NCI-H1105 (cell line): Measurements from ENCODE around the gene SLC22A4.

ENCODE experiments used
- DNase-seq: peaks from one replicate; lab custom pipeline; 2025; lab: John Stamatoyannopoulos, UW

SLC22A4 gene

DNA sequence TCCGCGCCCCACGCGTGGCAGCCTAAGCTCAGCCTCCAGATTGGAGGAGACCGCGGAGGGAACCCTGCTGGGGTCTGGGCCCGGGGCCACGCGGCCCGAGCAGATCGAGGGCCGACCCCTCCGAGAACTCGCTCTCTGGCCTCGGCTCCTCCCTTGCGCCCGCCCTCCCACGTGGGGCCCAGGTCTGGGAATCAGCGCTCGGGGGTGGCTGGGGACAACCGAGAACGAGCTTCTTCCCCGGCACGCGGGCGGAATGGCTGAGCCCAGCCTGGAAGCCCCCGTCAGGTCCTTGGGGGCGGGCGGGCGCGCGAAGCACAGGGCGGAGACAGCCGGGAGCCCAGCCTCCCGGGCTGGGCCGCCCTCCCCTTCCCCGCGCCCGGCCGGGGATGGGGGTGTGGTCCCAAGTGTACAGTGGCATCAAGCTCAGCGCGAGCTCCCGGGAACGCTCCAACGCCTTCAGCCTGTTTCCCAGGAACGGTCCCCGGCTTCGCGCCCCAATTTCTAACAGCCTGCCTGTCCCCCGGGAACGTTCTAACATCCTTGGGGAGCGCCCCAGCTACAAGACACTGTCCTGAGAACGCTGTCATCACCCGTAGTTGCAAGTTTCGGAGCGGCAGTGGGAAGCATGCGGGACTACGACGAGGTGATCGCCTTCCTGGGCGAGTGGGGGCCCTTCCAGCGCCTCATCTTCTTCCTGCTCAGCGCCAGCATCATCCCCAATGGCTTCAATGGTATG, at the start of gene SLC22A4:
SLC22A4 (plus strand) TSS at position 403 of the 736 bp plus-strand sequence; CDS start at position 626, 223 bp downstream.
- peak; percentile 75 for DNase-seq

DNA sequence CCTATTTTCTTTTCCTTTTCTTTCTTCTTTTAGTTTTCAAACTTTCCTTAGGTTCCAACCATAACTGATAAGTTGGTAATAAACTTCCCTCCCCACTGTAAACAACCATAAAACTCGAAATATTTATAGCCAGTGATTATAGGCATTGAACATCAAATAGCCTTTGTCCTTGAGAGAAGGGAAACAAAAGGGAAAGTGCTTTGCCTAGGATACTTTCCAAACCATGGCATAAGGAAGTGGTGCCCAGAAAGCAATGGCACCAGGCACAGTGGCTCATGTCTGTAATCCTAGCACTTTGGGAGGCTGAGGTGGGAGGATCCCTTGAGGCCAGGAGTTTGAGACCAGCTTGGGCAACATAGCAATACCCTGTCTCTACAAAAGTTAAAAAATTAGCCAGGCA, 48.6 kb upstream of the SLC22A4 start:
- DNase-seq = no peak

DNA sequence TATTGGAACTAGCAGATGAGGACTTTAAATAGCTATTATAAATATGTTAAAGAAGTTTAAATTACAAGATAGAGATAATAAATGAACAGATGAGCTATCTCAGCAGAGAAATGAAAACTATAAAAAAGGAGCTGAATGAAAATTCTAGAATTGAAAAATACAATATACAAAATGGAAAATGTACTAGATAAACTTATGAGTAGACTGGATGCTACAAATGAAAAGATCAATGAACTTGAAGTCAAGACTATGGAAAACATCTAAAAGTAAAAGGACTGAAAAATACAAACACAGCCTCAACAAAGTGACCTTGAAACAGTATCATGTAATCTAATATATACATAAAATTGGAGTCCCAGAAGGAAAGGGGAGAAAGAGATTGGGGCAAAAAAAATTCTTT, 47.4 kb upstream of the SLC22A4 start:
- no peak for DNase-seq

DNA sequence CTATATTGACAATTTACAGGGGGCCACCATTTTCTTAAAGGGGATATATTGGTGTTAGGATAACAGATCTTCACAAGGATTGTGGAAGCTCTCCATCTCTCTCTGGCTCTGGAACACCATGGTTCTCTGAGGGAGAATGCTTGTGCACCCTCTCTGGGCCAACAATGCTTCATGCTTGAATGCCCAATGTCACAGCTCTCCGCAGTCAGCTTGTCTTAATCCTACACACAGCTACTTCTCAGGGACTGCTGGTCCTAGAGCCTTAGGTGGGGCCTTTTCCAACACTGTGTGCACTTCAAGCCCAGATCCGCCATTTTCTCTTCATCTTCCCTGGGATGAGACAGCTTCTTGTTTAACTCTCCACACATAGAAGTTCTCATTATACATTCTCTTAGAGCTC, 43.6 kb upstream of the SLC22A4 start:
- DNase-seq = no peak

DNA sequence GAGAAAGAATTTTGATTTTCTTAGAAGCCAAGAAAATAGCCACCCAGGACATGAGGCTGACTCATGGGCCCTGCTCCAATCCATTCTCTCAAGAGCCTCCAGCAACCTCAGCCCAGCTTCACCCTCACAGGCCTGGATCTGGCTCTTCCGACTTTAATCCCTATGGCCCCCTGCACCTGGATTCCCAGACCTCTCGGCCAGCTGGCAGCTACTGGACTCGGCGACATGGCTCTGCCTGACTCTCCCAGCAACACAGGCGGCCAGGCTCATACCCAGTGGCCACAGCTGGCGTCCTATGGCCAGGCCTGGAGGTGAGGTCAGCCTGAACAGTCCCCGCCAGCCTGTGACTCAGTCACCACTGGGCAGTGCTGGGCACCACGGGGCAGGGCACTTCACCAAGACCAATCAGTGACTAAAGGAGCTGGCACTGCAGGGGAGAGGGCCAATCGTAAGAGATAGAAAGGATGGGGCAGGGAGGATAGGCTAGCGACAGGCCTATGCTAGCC, 42.9 kb upstream of the SLC22A4 start:
- no peak for DNase-seq

DNA sequence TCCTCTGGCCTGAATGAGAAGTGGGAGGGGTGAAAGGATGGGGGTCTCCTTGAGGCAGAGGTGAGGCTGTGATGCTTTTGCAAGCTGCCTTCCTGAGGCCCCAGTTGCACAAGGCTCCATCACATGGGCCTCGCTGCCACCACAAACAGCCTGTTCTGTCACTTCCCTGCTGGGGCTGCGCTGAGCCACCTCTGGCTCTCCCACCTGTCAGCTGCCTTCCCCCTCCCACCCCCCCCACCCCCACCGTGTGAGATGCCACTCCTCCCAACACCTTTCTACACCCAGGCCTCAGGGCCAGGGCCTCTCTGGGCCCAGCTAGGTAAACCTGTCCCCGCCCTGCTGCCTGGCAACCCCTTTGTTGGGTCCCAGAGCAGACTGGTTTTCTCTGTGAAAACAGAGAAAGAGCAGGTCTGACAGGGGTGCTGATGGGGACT, 41.2 kb upstream of the SLC22A4 start:
- no peak for DNase-seq

DNA sequence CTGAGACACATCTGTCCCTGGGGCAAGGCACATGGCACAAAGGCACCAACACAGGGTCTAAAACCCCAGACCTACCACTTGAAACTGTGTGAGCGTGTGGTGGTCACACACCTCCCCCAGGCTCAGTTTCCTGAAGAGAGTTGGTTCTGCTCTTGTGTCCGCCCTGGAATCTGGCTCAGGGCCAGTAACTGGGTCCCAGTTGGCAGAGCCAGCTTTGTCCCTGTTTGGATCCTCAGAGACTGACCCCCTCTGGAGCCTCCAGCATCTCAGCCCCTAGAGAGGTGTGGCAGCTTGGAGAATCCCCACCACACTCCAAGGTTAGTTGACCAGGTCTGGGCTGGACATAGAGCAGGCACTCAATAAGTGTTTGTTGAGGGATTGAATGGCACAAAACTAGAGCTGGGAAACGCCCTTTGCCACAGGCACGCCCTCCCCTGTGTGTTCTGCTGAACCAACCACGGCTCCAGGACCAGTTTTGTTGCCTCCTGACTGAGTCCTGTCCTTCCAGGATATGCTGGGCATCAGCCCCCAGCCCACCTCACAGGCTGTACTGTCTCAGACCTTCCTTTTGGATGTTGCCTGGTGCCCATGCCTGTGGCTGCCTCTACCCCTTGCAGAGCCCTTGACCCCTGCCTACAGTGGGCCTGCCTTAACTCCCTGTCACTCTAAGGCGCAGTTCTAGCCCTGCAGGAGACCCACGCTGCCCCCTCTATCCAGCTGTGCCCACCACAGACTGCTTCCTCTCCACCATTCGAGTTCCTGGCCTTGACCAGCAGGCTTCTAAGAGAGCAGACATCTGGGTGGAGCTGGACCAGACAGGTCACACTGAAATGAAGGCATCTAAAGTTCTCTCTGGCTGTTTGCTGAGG, 40.5 kb upstream of the SLC22A4 start:
- DNase-seq = no peak

DNA sequence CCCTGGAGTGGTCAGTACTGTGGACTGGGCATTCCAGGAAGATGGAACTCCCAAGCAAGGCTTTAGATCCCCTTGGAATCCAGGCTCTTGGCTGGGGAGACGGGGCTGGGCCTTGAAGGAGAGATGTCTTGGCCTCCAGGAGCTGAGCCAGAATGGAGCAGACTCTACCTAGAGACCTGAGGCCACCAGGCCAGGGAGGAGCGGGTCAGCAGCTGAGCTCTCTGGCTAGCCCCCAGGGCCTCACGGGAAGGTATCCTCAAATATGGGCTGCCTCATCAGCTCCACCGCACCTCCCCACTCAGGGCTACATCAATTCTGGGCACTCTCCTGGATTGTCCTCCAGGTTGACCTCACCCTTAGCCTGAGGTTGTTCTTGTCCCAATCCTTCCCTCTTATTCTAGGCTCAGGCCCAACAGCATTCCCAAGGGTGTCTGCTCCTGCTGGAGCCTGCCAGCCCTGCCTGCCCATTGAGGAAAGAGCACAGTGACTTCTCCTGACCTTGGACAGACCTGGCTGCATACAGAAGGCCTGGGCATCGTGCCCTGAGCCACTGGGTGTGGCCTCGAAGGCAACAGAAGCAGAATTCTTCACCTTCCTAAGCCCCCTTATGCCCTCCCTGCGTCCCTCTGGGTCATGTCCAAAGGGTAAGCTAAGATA, 39.7 kb upstream of the SLC22A4 start:
- no peak for DNase-seq

DNA sequence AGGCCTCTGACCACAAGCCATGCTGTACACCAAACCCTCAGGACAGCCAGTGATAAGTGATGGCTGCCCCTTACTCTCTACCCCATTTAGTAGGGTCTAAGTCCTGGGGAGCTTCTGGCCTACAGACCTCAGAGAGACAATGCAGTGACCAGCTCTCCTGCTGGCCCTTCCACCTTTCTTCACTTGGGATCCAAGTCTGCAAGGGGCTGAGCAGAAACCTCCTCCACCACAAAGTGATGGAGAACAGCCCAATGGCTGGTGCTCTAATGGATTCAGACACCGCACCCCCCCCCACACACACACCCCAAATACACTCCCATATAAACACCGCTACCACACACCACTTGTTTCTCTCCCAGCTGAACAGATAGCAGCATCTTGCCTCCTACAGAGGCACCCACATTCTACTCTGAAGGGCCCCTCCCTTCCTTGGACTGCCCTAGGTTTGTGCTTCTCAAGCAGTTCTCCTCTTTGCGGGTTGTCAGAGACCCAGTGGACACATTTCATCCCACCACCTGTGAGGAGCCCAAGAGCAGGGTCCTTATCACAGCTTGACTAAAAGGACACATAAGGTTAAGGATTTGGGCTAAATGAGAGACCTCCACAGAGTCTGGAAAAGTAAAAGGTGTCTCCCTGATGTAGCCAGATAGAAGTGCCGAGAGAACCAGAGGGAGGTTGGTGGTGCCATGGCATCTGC, 38.0 kb upstream of the SLC22A4 start:
- DNase-seq = no peak

DNA sequence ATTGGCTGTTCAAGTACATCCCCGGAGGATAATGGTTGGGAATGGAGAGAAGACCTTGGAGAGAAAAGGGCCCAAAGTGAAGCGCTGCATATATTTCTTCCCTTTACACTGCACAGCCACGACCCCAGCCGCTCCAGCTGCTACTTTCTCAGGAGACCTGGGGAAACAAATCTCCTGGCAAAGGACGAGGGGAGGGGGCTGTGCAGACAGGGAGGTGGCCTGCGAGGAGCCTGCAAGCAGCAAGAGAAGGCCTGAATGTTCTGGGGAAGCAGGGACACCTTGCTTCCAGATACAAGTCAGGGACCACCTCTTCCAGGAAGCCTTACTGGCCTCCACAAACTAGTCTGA, 37.4 kb upstream of the SLC22A4 start:
- no peak for DNase-seq

DNA sequence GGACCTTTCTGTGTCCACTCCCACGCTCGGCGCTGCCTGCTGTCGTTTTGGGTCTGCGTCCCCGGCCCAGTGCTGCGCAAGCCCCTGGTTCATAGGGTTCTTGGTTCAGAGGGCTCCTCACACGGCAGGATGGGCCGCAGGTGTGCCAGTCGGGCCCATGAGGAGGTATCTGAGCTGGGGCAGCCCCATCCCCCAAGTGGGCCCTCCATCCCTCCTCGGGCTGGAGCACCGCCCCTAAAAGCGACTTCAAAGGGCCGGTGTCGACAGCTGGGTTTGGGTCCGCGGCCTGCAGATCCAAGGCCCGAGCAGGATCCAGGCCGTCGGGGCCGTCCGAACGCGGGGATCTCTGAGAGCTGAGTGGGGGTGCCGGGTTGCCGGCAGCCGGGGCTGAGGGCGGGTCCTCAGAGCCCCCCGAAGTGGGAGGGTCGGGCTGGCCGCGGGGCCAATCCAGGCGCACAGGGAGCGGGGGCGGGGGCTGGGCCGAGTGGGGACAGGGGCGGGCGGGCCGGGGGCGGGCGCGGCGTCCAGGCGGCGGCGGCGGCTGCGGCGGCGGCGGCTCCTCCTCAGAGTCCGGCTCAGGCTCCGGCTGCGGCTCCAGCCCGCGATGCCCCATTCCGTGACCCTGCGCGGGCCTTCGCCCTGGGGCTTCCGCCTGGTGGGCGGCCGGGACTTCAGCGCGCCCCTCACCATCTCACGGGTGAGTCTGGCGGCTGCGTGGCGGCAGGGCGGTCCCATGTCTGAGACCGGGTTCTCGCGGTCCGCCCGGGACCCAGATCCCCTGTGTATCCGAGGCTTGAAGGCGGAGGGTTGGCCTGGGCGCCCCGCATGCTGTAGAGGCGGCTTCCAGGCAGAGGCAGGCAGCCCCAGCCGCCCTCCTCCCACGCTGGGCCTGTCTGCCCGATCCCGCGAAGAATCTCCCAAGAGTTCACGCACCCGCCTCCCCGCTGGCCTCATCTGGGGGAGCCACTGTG, 36.8 kb upstream of the SLC22A4 start, which contains the start of gene PDLIM4:
PDLIM4 (plus strand) TSS at position 566 of the 971 bp plus-strand sequence; CDS start at position 605, 39 bp downstream.
- DNase-seq = no peak

DNA sequence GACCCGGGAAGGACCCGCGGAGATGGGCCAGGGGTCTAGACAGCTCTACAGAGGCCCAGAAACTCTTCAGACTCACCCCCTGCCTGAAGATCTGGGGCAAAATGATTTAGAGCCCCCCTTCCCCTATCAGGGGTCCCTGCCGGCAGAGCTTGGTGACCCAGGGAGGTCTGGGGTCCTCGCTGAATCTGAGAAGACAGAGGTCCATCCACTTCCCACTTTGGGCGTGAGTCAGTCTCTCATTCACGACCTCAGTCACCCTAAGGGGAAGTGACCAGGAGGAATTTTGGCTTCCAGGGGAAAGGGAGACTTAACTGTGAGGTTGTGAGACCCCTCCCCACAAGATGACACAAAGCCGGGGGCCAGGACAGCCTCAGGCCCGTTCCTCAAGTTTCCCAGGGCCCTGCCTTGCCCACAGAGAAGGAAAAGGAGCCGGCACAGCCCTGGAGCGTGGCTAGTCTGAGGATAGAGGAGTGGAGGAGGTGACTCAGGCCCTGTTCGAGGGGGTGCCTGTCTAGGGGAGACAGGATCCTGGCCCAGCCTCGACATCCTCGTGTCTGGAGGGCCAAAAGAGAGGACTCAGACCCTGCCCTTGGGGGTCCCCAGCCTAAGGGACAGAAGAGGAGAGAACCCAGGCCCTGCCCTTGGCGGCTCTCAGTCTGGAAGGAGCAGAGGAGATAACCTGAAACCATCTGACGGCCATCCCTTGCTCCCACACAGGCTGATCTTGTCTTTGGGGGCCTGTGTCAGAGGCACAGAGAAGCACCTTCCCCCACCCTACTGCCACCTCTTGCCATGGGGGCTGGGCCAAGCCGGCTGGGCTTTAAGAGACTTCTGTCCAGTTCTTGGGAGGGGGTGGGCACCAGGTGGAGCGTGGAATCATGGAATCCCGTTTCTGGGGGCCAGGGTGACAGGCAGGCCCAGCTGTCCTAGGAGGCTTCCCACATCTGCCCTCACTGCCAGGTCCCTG, 35.8 kb upstream of the SLC22A4 start:
- no peak for DNase-seq

DNA sequence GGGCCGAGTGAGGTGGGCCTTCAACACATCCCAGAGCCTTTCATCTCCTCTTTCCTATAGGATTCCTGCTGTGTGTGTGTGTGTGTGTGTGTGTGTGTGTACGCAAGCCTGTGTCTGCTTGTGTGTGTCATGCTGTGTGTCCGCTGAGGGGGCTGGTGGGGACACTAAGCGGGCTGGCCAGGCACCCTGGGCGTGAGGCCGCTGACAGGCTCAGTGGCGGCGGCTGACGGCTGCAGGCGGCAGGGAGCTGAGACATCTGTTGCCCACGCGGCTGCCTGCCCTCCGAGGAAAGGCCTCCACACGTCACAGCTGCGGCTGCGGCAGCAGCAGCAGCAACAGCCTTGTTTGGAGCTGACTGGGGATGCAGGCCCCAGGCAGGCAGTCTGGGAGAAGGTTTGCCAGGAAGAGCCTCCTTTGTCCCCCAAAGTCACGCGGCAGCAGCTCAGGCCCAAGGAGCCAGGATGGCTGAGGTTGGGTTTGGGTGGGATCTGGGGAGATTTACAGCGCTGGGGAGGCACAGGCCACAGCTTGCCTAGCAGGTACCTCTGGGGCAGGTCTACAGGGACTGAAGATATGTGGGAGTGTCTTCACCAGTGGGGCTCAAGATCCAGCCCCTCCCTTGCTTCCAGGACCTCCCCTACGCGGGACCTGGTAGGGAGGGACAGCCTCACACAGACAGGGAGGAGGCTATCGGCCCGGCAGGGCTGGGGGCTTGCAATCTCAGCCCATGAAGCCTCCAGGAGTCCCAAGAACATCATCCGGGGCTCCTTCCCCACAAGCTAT, 34.9 kb upstream of the SLC22A4 start:
- no peak for DNase-seq

DNA sequence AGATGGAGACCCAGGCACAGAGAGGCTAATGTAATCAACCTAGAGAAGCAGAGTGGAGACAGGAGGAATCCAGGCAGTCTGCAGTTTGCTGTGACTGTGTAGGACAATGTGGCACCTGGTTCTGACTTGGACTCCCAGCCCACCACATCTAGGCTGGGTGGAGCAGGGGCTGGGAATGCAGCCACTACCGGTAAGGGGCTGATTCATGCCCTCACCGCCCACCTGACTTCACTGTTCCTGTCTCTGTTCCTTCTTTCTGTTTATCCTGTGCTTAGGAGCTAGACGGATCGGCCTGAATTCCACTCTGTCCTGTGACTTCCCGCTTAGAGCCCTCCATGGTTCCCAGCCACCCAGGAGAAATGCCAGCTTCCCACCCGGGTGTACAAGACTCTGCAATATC, 34.1 kb upstream of the SLC22A4 start:
- no peak for DNase-seq

DNA sequence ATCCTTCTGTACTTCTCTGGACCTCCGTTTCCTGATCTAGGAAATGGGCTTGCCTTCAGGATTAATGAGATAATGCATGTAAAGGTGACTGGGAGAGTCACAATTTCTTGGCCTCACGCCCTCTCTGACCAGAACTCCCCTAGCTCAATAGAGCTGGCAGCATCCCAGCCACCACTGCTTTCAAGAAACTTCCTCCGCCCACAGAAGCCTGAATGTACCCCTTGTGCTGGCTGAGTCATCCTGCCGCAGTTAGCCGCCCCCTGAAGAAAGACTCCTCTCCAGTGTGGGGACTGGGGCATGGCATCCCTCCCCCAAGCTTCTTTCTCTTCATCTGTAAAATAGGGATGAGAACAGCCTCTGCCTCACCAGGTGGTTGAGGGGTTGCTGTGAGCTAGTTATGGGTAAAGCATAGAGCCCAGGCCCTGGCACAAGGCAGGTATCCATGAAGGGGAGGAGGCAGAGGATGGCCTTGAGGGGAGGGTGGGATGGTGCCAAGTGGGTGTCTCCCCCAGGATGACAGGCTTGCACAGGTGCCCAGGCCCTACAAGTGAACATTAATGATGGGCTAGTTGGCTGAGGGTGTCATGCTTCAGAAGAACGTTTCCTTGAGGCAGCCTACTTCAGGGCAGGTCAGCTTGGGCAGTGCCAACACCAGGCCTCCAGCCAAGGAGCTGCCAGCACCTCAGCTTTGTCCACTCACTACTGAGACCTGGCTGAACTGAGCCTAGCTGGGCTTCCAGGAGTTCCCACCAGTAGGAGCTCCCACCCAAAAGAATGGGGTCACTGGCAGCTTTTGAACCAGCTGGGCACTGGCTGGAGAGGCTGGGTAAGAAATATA, 33.3 kb upstream of the SLC22A4 start:
- no peak for DNase-seq

DNA sequence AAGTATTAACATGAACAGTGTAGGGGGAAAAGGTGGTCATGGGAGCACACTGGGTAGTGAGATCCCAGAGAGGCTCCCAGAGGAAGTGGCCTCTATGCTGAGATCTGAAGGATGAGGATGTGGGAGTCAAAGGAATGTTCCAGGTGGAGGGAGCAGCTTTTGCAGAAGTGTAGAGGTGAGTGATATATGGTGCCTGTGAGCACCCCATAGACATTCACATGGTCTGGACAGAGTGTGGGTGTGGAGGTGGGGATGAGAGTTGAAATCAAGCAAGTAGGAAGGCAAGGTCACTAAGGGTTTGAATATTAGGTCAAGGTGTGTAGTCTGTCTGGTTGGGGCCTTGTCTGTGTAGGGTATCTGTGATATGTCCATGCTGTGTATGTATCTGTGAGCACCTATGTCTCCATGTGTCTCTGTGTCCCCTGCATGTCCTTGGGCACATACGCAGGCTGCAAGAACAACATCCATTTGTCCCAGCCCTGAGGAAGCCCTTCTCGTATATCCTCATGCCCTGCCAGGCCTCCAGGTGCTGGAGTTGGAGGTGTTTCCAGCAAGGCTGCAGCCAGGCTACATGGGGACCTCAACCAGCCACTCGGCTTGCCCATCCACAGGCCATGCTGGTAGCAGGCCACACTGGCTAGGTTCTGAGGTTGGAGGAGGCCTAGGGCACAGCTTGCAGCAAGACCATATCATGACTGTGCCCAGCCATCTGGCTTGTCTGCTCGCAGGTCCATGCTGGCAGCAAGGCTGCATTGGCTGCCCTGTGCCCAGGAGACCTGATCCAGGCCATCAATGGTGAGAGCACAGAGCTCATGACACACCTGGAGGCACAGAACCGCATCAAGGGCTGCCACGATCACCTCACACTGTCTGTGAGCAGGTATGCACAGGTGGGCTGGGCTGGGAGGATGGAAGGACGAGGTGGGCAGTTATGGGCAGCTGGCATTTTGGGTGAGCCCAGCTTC, 32.0 kb upstream of the SLC22A4 start:
- DNase-seq = no peak
